Tibial nerve (tissue), 4 donors: ENCODE data around the gene CALCA. TPM values are rescaled to one million over a fixed set of nuclear protein-coding genes. Genes with fewer than 3 reads are reported as not detected.

Source experiments
- DNase-seq, 2 donors: peaks; one replicate each; pipeline ENCODE4 v3.0.0-alpha.2; 2019; ENCODE audit warnings: low spot score in 2 of 2
- H3K27ac ChIP-seq, 4 donors: fragments of 200-600 bp; sonication (generic) in 3 of 4; one replicate each; pipeline ENCODE4 v1.5.1; 2017 to 2019; ENCODE audit warnings: mild to moderate bottlenecking in 1 of 4
- H3K27me3 ChIP-seq, 2 donors: fragments of 200-600 bp; sonication (generic) in 1 of 2; one replicate each; pipeline versions ENCODE4 v1.5.1 to v1.6.0; 2017 to 2019
- H3K36me3 ChIP-seq, 3 donors: fragments of 200-600 bp; sonication (generic); one replicate each; pipeline ENCODE4 v1.5.1; 2018 to 2019
- H3K4me1 ChIP-seq, 4 donors: fragments of 200-600 bp; sonication (generic) in 3 of 4; one replicate each; pipeline ENCODE4 v1.5.1; 2017 to 2019
- H3K4me3 ChIP-seq, 4 donors: fragments of 200-600 bp; sonication (generic) in 3 of 4; one replicate each; pipeline ENCODE4 v1.5.1; 2017 to 2019; ENCODE audit warnings: mild to moderate bottlenecking in 1 of 4, moderate library complexity in 1 of 4
- H3K9me3 ChIP-seq, 4 donors: fragments of 200-600 bp; sonication (generic) in 3 of 4; one replicate each; pipeline ENCODE4 v1.5.1; 2017 to 2019
- EP300 ChIP-seq, 2 donors: sonication (generic); formaldehyde crosslinking; IDR thresholded peaks; one replicate each; pipeline ENCODE4 v1.6.1; 2017; ENCODE audit warnings: antibody characterized with exemption in 2 of 2, mild to moderate bottlenecking in 1 of 2
- POLR2A ChIP-seq, 2 donors: fragments of 450-650 bp; IDR thresholded peaks; one replicate each; pipeline ENCODE4 v1.6.1; 2017; ENCODE audit warnings: antibody characterized with exemption in 2 of 2, mild to moderate bottlenecking in 2 of 2, moderate library complexity in 2 of 2
- WGBS, 2 donors: methylation state at CpG; one replicate each; pipeline ENCODE4 v1.1.5; 2018; 5-methylcytosine and 5-hydroxymethylcytosine counted together
- total RNA-seq, 4 donors: library from RNA; depleted of rRNA; stranded (reverse); fragments of >200 nt; gene quantifications; one replicate each; pipeline ENCODE4 v1.1.0, GENCODE V29; 2016
- TF ChIP-seq, protein P1 (sequence below), 5 experiments: fragments of 200-600 bp in 3 of 5; fragments of 450-650 bp in 2 of 5; sonication (generic) in 3 of 5; IDR thresholded peaks; one replicate each; pipeline ENCODE4 v1.5.1; 2016 to 2019; ENCODE audit warnings: antibody characterized with exemption in 5 of 5, mild to moderate bottlenecking in 3 of 5, moderate library complexity in 2 of 5

The CALCA gene
- total RNA-seq, 4 donors from 2014 or later, result not detected

DNA sequence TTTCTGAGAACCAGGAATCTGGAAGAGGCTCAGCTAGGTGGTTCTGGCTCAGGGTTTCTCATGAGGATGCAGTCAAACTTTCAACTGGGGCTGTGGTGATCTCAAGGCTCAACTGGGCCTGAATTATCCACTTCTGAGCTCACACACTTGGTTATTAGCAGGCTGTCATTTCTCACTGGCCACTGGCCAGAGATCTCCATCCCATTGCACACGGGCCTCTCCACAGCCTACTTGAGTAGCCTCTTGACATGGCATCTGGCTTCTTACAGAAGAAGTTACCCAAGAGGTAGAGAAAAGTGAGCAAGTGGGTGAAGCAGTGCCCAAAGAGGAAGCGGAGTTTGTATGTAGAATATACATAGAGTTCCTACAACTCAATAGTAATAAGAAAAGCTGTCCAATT, 16.0 kb downstream of the CALCA start:
- Histone ChIP-seq H3K4me3 (no peak overlapping the region), H3K27ac (no peak overlapping the region), H3K36me3 (no peaks in the 10 kb centered on the region), H3K4me1 (no peaks in the 10 kb centered on the region), H3K27me3 (no peaks in the 10 kb centered on the region), H3K9me3 (no peaks in the 10 kb centered on the region)
- 72 to 89% methylated on average over 2 of the region's 2 CpGs for WGBS, 2 donors
- TF ChIP-seq POLR2A (IDR thresholded peaks at IDR 0.05) (no peak), EP300 (IDR thresholded peaks at IDR 0.05) (no peak)
- TF ChIP-seq, protein P1, sequence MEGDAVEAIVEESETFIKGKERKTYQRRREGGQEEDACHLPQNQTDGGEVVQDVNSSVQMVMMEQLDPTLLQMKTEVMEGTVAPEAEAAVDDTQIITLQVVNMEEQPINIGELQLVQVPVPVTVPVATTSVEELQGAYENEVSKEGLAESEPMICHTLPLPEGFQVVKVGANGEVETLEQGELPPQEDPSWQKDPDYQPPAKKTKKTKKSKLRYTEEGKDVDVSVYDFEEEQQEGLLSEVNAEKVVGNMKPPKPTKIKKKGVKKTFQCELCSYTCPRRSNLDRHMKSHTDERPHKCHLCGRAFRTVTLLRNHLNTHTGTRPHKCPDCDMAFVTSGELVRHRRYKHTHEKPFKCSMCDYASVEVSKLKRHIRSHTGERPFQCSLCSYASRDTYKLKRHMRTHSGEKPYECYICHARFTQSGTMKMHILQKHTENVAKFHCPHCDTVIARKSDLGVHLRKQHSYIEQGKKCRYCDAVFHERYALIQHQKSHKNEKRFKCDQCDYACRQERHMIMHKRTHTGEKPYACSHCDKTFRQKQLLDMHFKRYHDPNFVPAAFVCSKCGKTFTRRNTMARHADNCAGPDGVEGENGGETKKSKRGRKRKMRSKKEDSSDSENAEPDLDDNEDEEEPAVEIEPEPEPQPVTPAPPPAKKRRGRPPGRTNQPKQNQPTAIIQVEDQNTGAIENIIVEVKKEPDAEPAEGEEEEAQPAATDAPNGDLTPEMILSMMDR (IDR thresholded peaks at IDR 0.05), result no peak
- no peak for DNase-seq

- Histone ChIP-seq H3K9me3 (no peaks in the 10 kb centered on the region), H3K27me3 (no peaks in the 10 kb centered on the region)
- no peak for DNase-seq
Measured at GRCh38 chr11:14954581-14954980, 17.6 kb downstream of the CALCA start.

GRCh38 chr11:14953904-14954303, 18.2 kb downstream of the CALCA start:
- Histone ChIP-seq H3K4me1 (no peaks in the 10 kb centered on the region), H3K27me3 (no peaks in the 10 kb centered on the region), H3K36me3 (no peaks in the 10 kb centered on the region), H3K9me3 (no peaks in the 10 kb centered on the region), H3K27ac (no peak overlapping the region), H3K4me3 (no peak overlapping the region)
- TF ChIP-seq POLR2A (IDR thresholded peaks at IDR 0.05) (no peak), EP300 (IDR thresholded peaks at IDR 0.05) (no peak)
- TF ChIP-seq, protein P1 (IDR thresholded peaks at IDR 0.05), result no peak
- no peak for DNase-seq

More at GRCh38 chr11:14954581-14954980, 17.6 kb downstream of the CALCA start:
- Histone ChIP-seq H3K4me1 (no peaks in the 10 kb centered on the region), H3K27ac (no peak overlapping the region), H3K4me3 (no peak overlapping the region), H3K36me3 (no peaks in the 10 kb centered on the region)
- TF ChIP-seq EP300 (IDR thresholded peaks at IDR 0.05) (no peak), POLR2A (IDR thresholded peaks at IDR 0.05) (no peak)
- TF ChIP-seq, protein P1 (IDR thresholded peaks at IDR 0.05), result no peak

GRCh38 chr11:14949437-14950147, 22.6 kb downstream of the CALCA start:
- WGBS, 2 donors, result 56 to 64% methylated on average over 4 of the region's 4 CpGs
- no peak for DNase-seq
- TF ChIP-seq POLR2A (IDR thresholded peaks at IDR 0.05) (no peak), EP300 (IDR thresholded peaks at IDR 0.05) (no peak)
- TF ChIP-seq, protein P1 (IDR thresholded peaks at IDR 0.05), result no peak
- Histone ChIP-seq H3K27me3 (no peaks in the 10 kb centered on the region), H3K4me3 (no peak overlapping the region), H3K9me3 (no peaks in the 10 kb centered on the region), H3K36me3 (no peaks in the 10 kb centered on the region), H3K27ac (no peak overlapping the region), H3K4me1 (no peaks in the 10 kb centered on the region)

GRCh38 chr11:14942745-14943144, 29.4 kb downstream of the CALCA start:
- H3K36me3 ChIP-seq, result no peaks in the 10 kb centered on the region
- H3K4me3 ChIP-seq, result no peak overlapping the region
- H3K9me3 ChIP-seq, result peaks cover 0 to 2% (median 0%) of the 10 kb centered on the region in 4 donors
- WGBS, 2 donors, result 43 to 51% methylated on average over 3 of the region's 3 CpGs
- no peaks in the 10 kb centered on the region for H3K27me3 ChIP-seq
- H3K4me1 ChIP-seq, result no peaks in the 10 kb centered on the region
- no peak overlapping the region for H3K27ac ChIP-seq
- DNase-seq, result no peak
- no peak for TF ChIP-seq POLR2A (IDR thresholded peaks at IDR 0.05)
- TF ChIP-seq, protein P1 (IDR thresholded peaks at IDR 0.05), result no peak
- TF ChIP-seq EP300 (IDR thresholded peaks at IDR 0.05), result no peak
